Activated naive CD4-positive, alpha-beta T cell treated with anti-CD3 and anti-CD28 coated beads, Interleukin-2, amount 50 U/mL, for 24 hours (primary cell): Measurements from ENCODE around the gene DAB1.
"Not testable (repeated sequence)": the region's sequence is repeated elsewhere in the genome, so short reads cannot be mapped to it uniquely, and the experiment has no call there.

Experiments used
- H3K27ac Mint-ChIP-seq: one replicate; pipeline ENCODE4 v1.8.0; 2021; ENCODE audit warnings: mild to moderate bottlenecking, mixed read lengths
- H3K27me3 Mint-ChIP-seq: one replicate; pipeline ENCODE4 v1.8.0; 2021; ENCODE audit warnings: mixed read lengths
- H3K36me3 Mint-ChIP-seq: one replicate; pipeline ENCODE4 v1.8.0; 2021; ENCODE audit warnings: mixed read lengths
- H3K4me1 Mint-ChIP-seq: one replicate; pipeline ENCODE4 v1.8.0; 2021; ENCODE audit warnings: mixed read lengths
- H3K4me3 Mint-ChIP-seq: one replicate; pipeline ENCODE4 v1.8.0; 2021; ENCODE audit warnings: mild to moderate bottlenecking, mixed read lengths
- H3K9me3 Mint-ChIP-seq: one replicate; pipeline ENCODE4 v1.8.0; 2021; ENCODE audit warnings: mixed read lengths

The DAB1 gene

DNA sequence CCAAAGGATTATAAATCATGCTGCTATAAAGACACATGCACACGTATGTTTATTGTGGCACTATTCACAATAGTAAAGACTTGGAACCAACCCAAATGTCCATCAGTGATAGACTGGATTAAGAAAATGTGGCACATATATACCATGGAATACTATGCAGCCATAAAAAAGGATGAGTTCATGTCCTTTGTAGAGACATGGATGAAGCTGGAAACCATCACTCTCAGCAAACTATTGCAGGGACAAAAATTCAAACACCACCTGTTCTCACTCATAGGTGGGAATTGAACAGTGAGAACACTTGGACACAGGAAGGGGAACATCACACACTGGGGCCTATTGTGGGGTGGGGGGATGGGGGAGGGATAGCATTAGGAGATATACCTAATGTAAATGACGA is 203.0 kb downstream of the DAB1 start:
- not testable (repeated sequence) for H3K4me3 Mint-ChIP-seq, H3K9me3 Mint-ChIP-seq, H3K36me3 Mint-ChIP-seq, H3K27ac Mint-ChIP-seq, H3K27me3 Mint-ChIP-seq, H3K4me1 Mint-ChIP-seq

DNA sequence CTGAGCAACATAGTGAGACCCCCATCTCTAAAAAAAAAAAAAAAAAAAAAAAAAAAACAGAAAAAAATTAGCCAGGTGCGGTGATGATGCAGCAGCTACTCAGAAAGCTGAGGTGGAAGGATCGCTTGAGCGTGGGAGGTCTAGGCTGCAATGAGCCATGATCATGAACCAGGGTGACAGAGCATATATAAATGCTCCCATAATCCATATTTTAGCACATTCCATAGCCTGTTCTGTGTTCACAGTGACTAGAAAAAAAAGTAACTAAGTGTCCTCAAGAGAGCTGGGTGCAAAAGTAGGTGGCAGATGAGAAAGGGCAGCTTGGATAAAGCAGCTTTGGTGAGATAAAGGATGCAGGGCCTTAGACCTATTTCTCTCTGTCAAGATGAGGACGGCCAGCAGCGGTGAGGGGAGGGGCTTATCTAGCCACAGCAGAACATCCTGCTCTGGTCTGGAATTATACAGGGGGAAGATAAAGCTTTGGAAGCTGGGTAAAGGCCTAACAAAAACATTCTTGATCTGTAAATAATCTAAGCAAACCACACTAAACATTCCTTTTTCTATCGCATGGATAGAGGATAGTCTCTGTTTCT is 205.3 kb downstream of the DAB1 start:
- H3K36me3 Mint-ChIP-seq, result no peaks in the 10 kb centered on the region
- H3K4me3 Mint-ChIP-seq, result no peak overlapping the region
- no peaks in the 10 kb centered on the region for H3K9me3 Mint-ChIP-seq

DNA sequence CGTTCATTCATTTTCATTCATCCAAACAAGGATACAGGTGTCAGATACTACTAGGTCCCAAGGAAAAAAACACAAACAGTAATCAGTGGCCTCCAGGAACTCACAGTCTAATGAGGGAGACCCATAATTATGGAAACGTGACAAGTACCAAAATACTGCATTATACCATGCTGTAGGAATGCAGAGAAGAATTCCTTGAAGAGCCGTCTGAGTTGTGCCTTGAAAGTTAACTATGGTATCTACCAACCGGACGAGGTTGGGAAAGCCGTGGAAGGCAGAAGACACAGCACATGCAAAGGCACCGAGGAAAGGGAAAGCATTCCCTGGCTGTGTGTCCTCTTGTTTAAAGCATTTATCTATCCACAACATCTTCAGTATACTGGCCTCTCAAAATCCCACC is 206.0 kb downstream of the DAB1 start:
- H3K4me1 Mint-ChIP-seq, result no peaks in the 10 kb centered on the region
- H3K27me3 Mint-ChIP-seq, result no peaks in the 10 kb centered on the region
- H3K36me3 Mint-ChIP-seq, result no peaks in the 10 kb centered on the region
- H3K9me3 Mint-ChIP-seq, result no peaks in the 10 kb centered on the region
- no peak overlapping the region for H3K4me3 Mint-ChIP-seq
- no peak overlapping the region for H3K27ac Mint-ChIP-seq

More for the DNA sequence above, 205.3 kb downstream of the DAB1 start:
- no peaks in the 10 kb centered on the region for H3K4me1 Mint-ChIP-seq
- H3K27ac Mint-ChIP-seq, result no peak overlapping the region
- no peaks in the 10 kb centered on the region for H3K27me3 Mint-ChIP-seq

DNA sequence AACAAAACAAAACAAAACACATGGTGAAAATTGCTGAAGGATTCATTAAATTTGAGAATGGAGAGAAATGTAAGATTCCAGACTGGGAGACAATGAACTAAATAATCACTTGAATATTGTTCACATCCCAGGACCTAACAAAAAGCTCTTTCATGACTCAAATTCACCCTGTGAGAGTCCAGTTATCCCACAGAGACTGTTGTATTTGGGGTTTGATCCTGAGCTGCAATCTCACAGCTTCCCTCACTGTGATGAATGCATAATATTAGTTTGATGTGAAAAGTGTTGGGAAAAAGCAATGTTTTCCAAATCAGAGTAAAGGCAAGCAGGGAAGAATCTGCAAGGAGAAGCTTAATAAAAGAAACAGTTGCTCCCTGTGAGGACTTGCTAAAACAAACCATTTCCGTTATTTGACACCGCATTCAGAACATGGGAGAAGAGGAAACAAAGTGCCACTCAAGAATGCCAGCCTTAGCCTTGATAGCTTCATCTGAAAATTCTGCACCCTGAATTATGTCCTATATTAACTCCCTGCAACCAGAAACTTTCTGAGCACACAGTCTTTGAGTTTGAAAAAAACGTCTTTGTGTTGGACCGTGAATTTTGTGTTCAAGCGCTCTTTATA is 208.8 kb downstream of the DAB1 start:
- H3K36me3 Mint-ChIP-seq, result no peaks in the 10 kb centered on the region
- H3K27me3 Mint-ChIP-seq, result no peaks in the 10 kb centered on the region
- no peaks in the 10 kb centered on the region for H3K9me3 Mint-ChIP-seq
- H3K27ac Mint-ChIP-seq, result no peak overlapping the region
- no peaks in the 10 kb centered on the region for H3K4me1 Mint-ChIP-seq
- no peak overlapping the region for H3K4me3 Mint-ChIP-seq

DNA sequence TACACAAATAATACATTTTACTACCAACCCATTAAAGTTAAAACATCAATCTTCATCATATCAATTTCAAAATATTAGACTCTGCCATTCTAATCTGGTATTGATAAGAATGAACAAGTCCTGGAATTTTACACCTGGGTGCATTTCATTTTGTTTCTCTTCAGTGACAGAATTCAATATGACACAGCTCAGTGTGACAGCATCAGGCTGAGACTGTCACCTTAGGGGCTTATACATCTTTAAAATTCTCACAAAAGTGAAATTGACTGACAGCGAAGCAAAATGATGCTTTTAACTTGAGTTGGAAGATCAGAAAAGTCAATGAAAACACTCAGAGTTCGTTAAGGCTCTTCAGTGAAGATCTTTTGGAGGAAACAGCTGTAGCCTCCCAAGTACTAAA is 213.0 kb downstream of the DAB1 start:
- Mint-ChIP-seq H3K27ac (no peak overlapping the region), H3K9me3 (no peaks in the 10 kb centered on the region), H3K27me3 (no peaks in the 10 kb centered on the region), H3K36me3 (no peaks in the 10 kb centered on the region), H3K4me1 (no peaks in the 10 kb centered on the region), H3K4me3 (no peak overlapping the region)

DNA sequence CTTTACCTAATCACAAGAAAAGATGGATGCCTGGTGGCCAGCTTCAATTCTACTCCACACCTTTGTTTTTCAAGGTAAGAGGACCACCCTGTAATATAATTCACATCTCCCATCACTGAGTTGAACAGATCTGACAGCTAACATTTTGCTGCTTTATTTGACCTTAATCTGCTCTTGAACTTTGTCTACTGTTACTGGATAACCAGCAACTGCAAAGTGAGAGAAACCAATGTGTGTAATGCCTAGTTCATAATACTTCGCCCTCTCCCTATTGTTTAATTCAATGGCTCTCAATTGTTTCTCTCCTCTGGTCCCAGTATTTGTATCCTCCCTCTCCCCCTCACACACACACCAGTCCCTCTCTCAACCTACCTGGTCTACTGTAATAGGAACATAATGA is 214.4 kb downstream of the DAB1 start:
- no peaks in the 10 kb centered on the region for H3K36me3 Mint-ChIP-seq
- H3K4me1 Mint-ChIP-seq, result no peaks in the 10 kb centered on the region
- H3K9me3 Mint-ChIP-seq, result no peaks in the 10 kb centered on the region
- H3K4me3 Mint-ChIP-seq, result no peak overlapping the region
- no peaks in the 10 kb centered on the region for H3K27me3 Mint-ChIP-seq
- no peak overlapping the region for H3K27ac Mint-ChIP-seq

DNA sequence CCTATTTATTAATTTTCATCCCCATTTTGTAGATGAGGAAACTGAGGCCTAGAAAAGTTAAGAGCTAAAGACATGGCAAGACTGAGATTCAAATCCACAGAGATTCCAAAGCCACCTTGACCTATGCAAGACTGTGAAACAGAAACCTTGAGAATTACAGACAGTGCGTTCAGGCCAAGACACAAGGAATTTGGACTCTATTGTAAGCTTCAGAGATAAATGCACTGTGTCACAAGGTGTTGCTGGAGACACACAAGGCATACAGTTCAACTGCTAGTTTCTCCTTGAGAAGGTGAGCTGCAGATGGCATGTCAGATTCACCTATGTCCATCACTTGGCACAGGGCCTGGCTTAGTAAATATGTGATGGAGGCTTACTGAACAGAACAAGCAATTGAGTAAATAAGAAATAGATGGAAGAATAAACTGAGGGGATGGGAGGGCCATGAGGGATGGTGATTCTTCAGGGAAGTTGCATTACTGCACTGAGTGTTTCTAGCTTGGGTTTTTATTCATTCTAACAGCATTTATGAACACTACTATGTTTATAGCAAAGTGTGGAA is 215.0 kb downstream of the DAB1 start:
- Mint-ChIP-seq H3K4me3 (no peak overlapping the region), H3K4me1 (no peaks in the 10 kb centered on the region), H3K9me3 (no peaks in the 10 kb centered on the region), H3K36me3 (no peaks in the 10 kb centered on the region), H3K27ac (no peak overlapping the region), H3K27me3 (no peaks in the 10 kb centered on the region)

DNA sequence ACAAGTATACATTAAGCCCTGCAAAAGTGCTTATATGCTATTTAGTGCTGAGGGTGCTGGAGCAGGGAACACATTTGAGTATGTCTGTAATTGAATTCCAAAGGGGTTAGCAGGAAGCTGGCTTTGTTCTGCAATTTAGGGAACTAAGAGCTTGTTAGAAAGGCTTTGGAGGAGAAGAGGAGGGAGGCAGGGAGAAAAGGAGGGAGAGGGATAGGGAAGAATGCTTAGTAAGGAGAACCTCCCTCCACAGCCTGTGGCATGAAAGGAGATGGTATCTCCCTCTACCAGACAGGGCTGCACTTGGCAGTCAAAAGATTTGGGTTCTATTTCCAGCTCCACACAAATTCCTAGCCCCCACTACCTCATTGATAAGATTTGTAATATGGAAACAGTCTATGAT is 217.8 kb downstream of the DAB1 start:
- Mint-ChIP-seq H3K4me3 (no peak overlapping the region), H3K27ac (no peak overlapping the region), H3K36me3 (no peaks in the 10 kb centered on the region), H3K27me3 (no peaks in the 10 kb centered on the region), H3K4me1 (no peaks in the 10 kb centered on the region), H3K9me3 (no peaks in the 10 kb centered on the region)

DNA sequence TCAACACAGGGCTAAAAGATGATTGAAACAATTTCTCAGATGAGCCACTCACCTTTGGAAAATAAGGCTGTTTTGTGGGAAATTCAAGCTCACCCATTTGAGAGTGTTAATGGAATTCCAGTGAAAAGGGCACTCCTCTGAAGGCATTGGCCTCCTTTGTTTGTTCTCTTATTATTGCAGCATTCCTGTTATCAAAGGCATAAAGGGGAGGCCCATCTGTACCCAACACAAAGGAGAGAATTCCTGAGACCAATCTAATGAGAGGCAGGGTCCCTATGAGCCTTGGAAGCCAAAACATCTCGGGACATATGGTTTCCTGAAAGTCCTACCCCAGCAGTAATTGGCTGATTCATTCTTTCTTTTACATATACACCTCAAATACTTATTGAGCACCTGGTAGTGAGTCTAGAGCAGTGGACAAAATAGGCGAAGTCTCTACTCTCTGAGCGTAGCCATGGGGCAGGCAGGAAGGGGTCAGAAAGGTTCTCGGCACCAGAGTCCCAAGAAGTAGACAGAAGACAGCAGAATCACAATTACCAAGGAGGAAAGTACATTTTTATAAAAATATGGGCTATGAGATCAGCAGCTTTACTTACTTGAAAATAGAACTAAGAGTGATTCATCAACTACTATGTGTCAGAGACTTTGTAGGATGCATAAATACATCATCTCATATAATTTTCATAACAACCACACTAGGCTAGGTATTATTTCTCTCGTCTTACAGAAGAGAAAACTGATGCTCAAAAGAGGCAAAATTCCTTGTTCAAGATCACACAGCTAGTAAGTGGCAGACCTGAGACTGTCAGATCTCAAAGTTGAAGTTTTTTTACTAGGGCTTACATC is 218.7 kb downstream of the DAB1 start:
- H3K36me3 Mint-ChIP-seq, result no peaks in the 10 kb centered on the region
- no peaks in the 10 kb centered on the region for H3K4me1 Mint-ChIP-seq
- no peaks in the 10 kb centered on the region for H3K27me3 Mint-ChIP-seq
- no peak overlapping the region for H3K4me3 Mint-ChIP-seq
- no peak overlapping the region for H3K27ac Mint-ChIP-seq
- H3K9me3 Mint-ChIP-seq, result no peaks in the 10 kb centered on the region

DNA sequence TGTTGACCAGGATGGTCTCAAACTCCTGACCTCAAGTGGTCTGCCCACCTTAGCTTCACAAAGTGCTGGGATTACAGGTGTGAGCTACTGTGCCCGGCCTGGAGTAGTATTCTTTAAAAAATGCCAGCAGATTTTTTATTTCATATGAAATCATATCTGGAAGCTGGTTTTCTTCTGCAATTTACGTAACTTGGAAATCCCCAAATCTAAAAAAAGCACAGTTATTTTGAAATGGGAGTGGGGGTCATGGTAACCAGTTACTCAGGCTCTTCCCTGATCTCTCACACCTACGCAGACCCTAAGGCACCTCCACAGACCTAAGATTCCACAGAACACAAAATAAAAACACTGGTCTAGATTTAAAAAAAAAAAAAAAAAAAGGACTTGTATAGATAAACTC is 219.8 kb downstream of the DAB1 start:
- no peak overlapping the region for H3K4me3 Mint-ChIP-seq
- no peaks in the 10 kb centered on the region for H3K9me3 Mint-ChIP-seq
- no peak overlapping the region for H3K27ac Mint-ChIP-seq
- H3K4me1 Mint-ChIP-seq, result no peaks in the 10 kb centered on the region
- H3K27me3 Mint-ChIP-seq, result no peaks in the 10 kb centered on the region
- H3K36me3 Mint-ChIP-seq, result no peaks in the 10 kb centered on the region

DNA sequence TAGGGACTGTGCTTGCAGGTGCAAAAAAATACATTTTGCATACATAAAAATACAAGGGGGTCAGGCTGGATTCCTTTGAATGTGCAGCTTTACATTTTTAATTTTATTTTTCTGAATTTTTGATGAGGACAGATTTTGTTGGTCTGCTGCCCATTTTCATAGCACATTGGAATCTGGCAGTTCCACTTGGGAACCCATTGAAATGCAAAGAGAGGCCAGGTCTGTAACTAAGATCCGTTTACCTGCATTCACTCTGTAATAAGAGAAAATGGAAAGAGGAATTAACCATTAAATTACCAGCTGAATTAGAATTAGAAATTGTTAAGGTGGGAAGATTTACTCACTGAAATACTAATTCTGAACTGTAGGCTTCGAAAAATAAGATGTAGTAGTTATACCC is 221.6 kb downstream of the DAB1 start:
- Mint-ChIP-seq H3K9me3 (no peaks in the 10 kb centered on the region), H3K27ac (no peak overlapping the region), H3K4me3 (no peak overlapping the region), H3K27me3 (no peaks in the 10 kb centered on the region), H3K4me1 (no peaks in the 10 kb centered on the region), H3K36me3 (no peaks in the 10 kb centered on the region)

DNA sequence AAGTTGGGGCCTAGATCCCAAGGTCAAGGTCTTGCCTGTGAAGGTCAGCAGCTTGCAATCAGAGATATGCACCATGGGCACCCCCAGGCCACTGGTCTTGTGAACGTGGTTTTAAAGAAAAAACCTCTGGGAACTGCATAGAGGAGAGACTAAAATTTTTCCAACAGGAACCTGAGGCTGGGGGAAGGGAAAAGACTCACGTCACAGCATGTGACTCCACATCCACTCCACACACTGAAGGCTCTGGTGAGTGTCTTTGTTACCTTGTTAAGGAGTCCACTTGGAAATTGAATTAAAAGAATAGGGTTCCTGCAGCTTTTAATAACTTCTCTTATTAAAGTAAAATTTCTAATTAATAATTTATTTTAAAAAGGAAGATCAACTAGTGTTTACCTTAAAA is 224.9 kb downstream of the DAB1 start:
- no peaks in the 10 kb centered on the region for H3K9me3 Mint-ChIP-seq
- H3K4me3 Mint-ChIP-seq, result no peak overlapping the region
- no peak overlapping the region for H3K27ac Mint-ChIP-seq
- peaks cover 1% of the 10 kb centered on the region for H3K27me3 Mint-ChIP-seq
- H3K36me3 Mint-ChIP-seq, result no peaks in the 10 kb centered on the region
- no peaks in the 10 kb centered on the region for H3K4me1 Mint-ChIP-seq

DNA sequence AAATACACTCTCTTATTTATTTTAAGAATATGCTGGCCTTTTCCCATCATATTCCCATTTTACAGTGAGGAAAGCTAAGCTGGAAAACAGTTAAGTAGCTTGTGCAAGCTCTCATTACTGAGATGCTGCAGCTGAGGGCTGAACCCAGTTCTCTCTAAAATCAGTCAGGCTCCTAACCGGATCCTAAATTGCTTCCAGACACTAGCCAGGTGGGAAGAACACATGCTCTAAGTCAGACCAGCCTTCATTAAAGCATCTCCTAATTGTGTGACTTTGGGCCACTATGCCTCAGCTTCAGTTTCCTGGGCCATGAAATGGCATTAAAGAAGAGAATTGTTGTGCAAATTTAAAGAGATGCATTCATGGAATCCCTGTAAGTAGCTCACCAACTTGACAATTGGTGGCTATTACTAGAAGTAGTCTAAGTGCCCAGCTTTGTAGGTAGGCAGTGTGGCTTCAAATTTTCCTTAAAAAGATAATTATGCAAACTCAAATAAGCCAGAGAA is 228.4 kb downstream of the DAB1 start:
- H3K27ac Mint-ChIP-seq, result no peak overlapping the region
- peaks cover 3% of the 10 kb centered on the region for H3K27me3 Mint-ChIP-seq
- H3K36me3 Mint-ChIP-seq, result no peaks in the 10 kb centered on the region
- no peaks in the 10 kb centered on the region for H3K4me1 Mint-ChIP-seq
- H3K9me3 Mint-ChIP-seq, result no peaks in the 10 kb centered on the region
- H3K4me3 Mint-ChIP-seq, result no peak overlapping the region

DNA sequence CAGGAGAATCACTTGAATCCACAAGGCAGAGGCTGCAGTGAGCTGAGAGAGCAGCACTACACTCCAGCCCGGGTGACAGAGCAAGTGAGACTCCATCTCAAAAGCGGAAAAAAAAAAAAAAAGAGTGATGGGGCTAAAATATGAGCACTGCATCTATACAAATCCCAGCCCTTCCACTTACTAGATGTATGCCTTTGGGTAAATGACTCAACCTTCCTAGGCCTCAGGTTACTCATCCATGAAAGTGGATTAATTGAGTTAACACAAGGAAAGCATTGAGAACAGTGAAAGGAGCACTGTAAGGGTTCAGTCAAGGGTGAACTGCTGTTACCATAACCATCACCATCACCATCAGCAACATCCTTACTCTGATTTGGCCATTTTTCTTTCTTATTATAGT is 231.6 kb downstream of the DAB1 start:
- H3K27ac Mint-ChIP-seq, result no peak overlapping the region
- no peak overlapping the region for H3K4me3 Mint-ChIP-seq
- H3K9me3 Mint-ChIP-seq, result no peaks in the 10 kb centered on the region
- peaks cover 4% of the 10 kb centered on the region for H3K27me3 Mint-ChIP-seq
- no peaks in the 10 kb centered on the region for H3K36me3 Mint-ChIP-seq
- H3K4me1 Mint-ChIP-seq, result no peaks in the 10 kb centered on the region

DNA sequence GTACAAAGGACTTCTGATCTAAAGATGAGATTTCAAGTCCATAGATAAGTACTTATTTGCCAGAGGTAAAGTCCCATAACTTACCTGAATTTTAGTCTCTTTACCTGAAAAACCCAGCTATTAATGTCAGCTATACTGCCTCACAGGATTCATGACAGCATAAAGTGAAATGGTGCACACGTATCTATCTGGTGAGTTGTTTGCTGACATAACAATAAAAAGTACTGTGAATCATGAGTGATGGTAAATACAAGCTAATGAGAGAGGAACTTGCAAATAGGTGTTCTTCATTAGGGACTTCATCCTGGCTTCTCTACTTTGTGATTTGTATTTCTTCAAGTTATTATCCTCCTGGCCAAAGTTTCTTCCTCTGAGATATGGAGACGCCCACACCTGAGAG is 233.0 kb downstream of the DAB1 start:
- Mint-ChIP-seq H3K27me3 (peaks cover 4% of the 10 kb centered on the region), H3K4me1 (no peaks in the 10 kb centered on the region)

DNA sequence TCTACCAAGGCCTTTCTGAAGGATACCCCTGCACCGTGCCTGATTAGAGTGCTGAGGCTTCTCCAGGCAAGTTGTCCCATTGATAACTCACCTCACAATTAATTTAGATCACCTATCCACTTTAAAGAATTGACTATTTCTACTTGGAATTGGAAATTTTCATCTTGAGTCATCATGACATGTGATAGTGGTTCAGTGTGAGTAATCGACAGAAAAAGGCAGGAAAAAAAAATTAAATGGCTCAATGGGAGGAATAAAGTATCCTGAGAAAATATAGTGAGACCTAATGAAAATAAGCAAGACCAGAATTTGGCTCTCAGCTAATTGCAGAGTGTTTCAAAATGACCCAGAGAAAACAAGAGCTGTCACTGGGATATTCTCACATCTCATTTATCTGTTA is 235.7 kb downstream of the DAB1 start:
- Mint-ChIP-seq H3K9me3 (no peaks in the 10 kb centered on the region), H3K4me3 (no peak overlapping the region), H3K27me3 (peaks cover 2% of the 10 kb centered on the region), H3K4me1 (no peaks in the 10 kb centered on the region), H3K36me3 (no peaks in the 10 kb centered on the region), H3K27ac (no peak overlapping the region)

More for the DNA sequence above, 233.0 kb downstream of the DAB1 start:
- Mint-ChIP-seq H3K4me3 (no peak overlapping the region), H3K36me3 (no peaks in the 10 kb centered on the region), H3K9me3 (no peaks in the 10 kb centered on the region), H3K27ac (no peak overlapping the region)
